H9 (cell line): Measurements from ENCODE around the gene NID1. TPM values are rescaled to one million over a fixed set of nuclear protein-coding genes. Genes with fewer than 3 reads are reported as not detected.

Experiments used
- DNase-seq: peaks from one replicate; pipeline ENCODE4 v3.0.0-alpha.2; 2017
- H2AFZ ChIP-seq: one replicate; pipeline ENCODE4 v1.6.1; 2013; ENCODE audit warnings: mild to moderate bottlenecking, low read length, control low read depth, moderate library complexity
- H2AK5ac ChIP-seq: 2 replicates; pipeline ENCODE4 v1.6.1; 2013; ENCODE audit warnings: low read length, control low read depth, mixed read lengths; ENCODE audit not compliant: insufficient read length
- H2BK120ac ChIP-seq: one replicate; pipeline ENCODE4 v1.6.1; 2013; ENCODE audit warnings: low read depth, mild to moderate bottlenecking, low read length, control low read depth, inconsistent platforms; ENCODE audit not compliant: poor library complexity, severe bottlenecking
- H2BK12ac ChIP-seq: 2 replicates; pipeline ENCODE4 v1.6.1; 2013; ENCODE audit warnings: low read length, control low read depth, mixed read lengths, low read depth; ENCODE audit not compliant: insufficient read length
- H2BK15ac ChIP-seq: 2 replicates; pipeline ENCODE4 v1.6.1; 2013; ENCODE audit warnings: low read depth, low read length, control low read depth
- H2BK20ac ChIP-seq: one replicate; pipeline ENCODE4 v1.6.1; 2013; ENCODE audit warnings: low read depth, mild to moderate bottlenecking, low read length, control low read depth, inconsistent platforms; ENCODE audit not compliant: poor library complexity, severe bottlenecking
- H2BK5ac ChIP-seq: 2 replicates; pipeline ENCODE4 v1.6.1; 2013; ENCODE audit warnings: low read length, control low read depth, mixed read lengths; ENCODE audit not compliant: insufficient read length
- H3K14ac ChIP-seq: 2 replicates; pipeline ENCODE4 v1.6.1; 2013; ENCODE audit warnings: low read length, control low read depth; ENCODE audit not compliant: insufficient read depth
- H3K18ac ChIP-seq: 2 replicates; pipeline ENCODE4 v1.6.1; 2013; ENCODE audit warnings: low read depth, mild to moderate bottlenecking, mixed read lengths, low read length, control low read depth; ENCODE audit not compliant: insufficient read length
- H3K23ac ChIP-seq: 2 replicates; pipeline ENCODE4 v1.6.1; 2013; ENCODE audit warnings: low read length, control low read depth, mixed read lengths, low read depth; ENCODE audit not compliant: insufficient read length
- H3K23me2 ChIP-seq: 2 replicates; pipeline ENCODE4 v1.6.1; 2013; ENCODE audit warnings: low read depth, mild to moderate bottlenecking, mixed read lengths, low read length, control low read depth; ENCODE audit not compliant: insufficient read length, poor library complexity, severe bottlenecking
- H3K27ac ChIP-seq: 2 replicates; pipeline ENCODE4 v1.5.1; 2013; ENCODE audit warnings: low read length, control low read depth, mixed read lengths, low read depth; ENCODE audit not compliant: insufficient read length
- H3K27me3 ChIP-seq: 2 replicates; pipeline ENCODE4 v1.6.1; 2013; ENCODE audit warnings: low read length, control low read depth, inconsistent platforms; ENCODE audit not compliant: insufficient read depth
- H3K4ac ChIP-seq: 2 replicates; pipeline ENCODE4 v1.6.1; 2013; ENCODE audit warnings: low read depth, mild to moderate bottlenecking, control low read depth, inconsistent platforms, low read length, moderate library complexity
- H3K4me1 ChIP-seq: 2 replicates; pipeline ENCODE4 v1.6.1; 2013; ENCODE audit warnings: low read length, control low read depth, inconsistent platforms; ENCODE audit not compliant: insufficient read depth
- H3K4me2 ChIP-seq: 2 replicates; pipeline ENCODE4 v1.6.1; 2013; ENCODE audit warnings: low read length, control low read depth, mixed read lengths; ENCODE audit not compliant: insufficient read length, insufficient read depth
- H3K56ac ChIP-seq: 2 replicates; pipeline ENCODE4 v1.6.1; 2013; ENCODE audit warnings: low read depth, mild to moderate bottlenecking, mixed read lengths, low read length, control low read depth; ENCODE audit not compliant: insufficient read length
- H3K79me1 ChIP-seq: 2 replicates; pipeline ENCODE4 v1.6.1; 2013; ENCODE audit warnings: low read depth, mild to moderate bottlenecking, moderate library complexity, low read length, control low read depth, inconsistent platforms; ENCODE audit not compliant: insufficient read depth, poor library complexity, severe bottlenecking
- H3K79me2 ChIP-seq: 2 replicates; pipeline ENCODE4 v1.6.1; 2013; ENCODE audit warnings: low read length, control low read depth, inconsistent platforms; ENCODE audit not compliant: insufficient read depth
- H3K9ac ChIP-seq: 2 replicates; pipeline ENCODE4 v1.6.1; 2013; ENCODE audit warnings: low read length, control low read depth, mixed read lengths; ENCODE audit not compliant: insufficient read length; ENCODE audit errors: extremely low read depth
- H3K9me3 ChIP-seq: one replicate; pipeline ENCODE4 v1.6.1; 2013; ENCODE audit warnings: low read depth, low read length, inconsistent platforms; ENCODE audit not compliant: control insufficient read depth
- H3T11ph ChIP-seq: one replicate; pipeline ENCODE4 v1.6.1; 2013; ENCODE audit warnings: mild to moderate bottlenecking, low read length, control low read depth, inconsistent platforms
- H4K20me1 ChIP-seq: one replicate; pipeline ENCODE4 v1.6.1; 2013; ENCODE audit not compliant: control insufficient read depth, insufficient read length, insufficient read depth
- H4K5ac ChIP-seq: 2 replicates; pipeline ENCODE4 v1.6.1; 2013; ENCODE audit warnings: low read depth, mild to moderate bottlenecking, mixed read lengths, low read length, control low read depth; ENCODE audit not compliant: insufficient read length
- H4K8ac ChIP-seq: replicated peaks from 2 replicates; pipeline ENCODE4 v1.6.1; 2013; ENCODE audit warnings: low read length, control low read depth, mixed read lengths, low read depth; ENCODE audit not compliant: insufficient read length
- H4K91ac ChIP-seq: 2 replicates; pipeline ENCODE4 v1.6.1; 2013; ENCODE audit warnings: low read depth, mild to moderate bottlenecking, moderate library complexity, mixed read lengths, low read length, control low read depth; ENCODE audit not compliant: insufficient read length
- H3K27ac Mint-ChIP-seq, 3 experiments: 2 replicates in 2 of 3; 3 replicates in 1 of 3; pipeline ENCODE4 v1.8.0; 2020 to 2021; ENCODE audit warnings: mixed read lengths in 3 of 3, mild to moderate bottlenecking in 1 of 3, moderate library complexity in 1 of 3
- H3K27me3 Mint-ChIP-seq: 2 replicates; pipeline ENCODE4 v1.8.0; 2021; ENCODE audit warnings: low read depth, mild to moderate bottlenecking, moderate library complexity, mixed read lengths
- H3K36me3 Mint-ChIP-seq, 3 experiments: 2 replicates in 2 of 3; 3 replicates in 1 of 3; pipeline ENCODE4 v1.8.0; 2020 to 2021; ENCODE audit warnings: low read depth in 3 of 3, mixed read lengths in 3 of 3; ENCODE audit not compliant: insufficient read depth in 1 of 3
- H3K4me1 Mint-ChIP-seq, 2 experiments: 2 replicates each; pipeline ENCODE4 v1.8.0; 2020; ENCODE audit warnings: mixed read lengths in 2 of 2
- H3K4me3 Mint-ChIP-seq, 2 experiments: 2 replicates in 1 of 2; 3 replicates in 1 of 2; pipeline ENCODE4 v1.8.0; 2020 to 2021; ENCODE audit warnings: mild to moderate bottlenecking in 2 of 2, mixed read lengths in 2 of 2, moderate library complexity in 1 of 2
- H3K9me3 Mint-ChIP-seq, 2 experiments: 2 replicates in 1 of 2; 3 replicates in 1 of 2; pipeline ENCODE4 v1.8.0; 2020; ENCODE audit warnings: mild to moderate bottlenecking in 2 of 2, mixed read lengths in 2 of 2, moderate library complexity in 1 of 2
- WGBS: extraction: QIAGEN DNeasy Blood & Tissue Kit; methylation state at CpG from one replicate; pipeline ENCODE4 v1.1.7; 2013; ENCODE audit warnings: missing lambda C conversion rate, low lambda C conversion rate, mixed read lengths; ENCODE audit not compliant: insufficient read length; ENCODE audit errors: extremely low coverage; 5-methylcytosine and 5-hydroxymethylcytosine counted together
- total RNA-seq: library from RNA; stranded (reverse); gene quantifications from 2 replicates; pipeline ENCODE4 v1.2.1, GENCODE V29; 2021
- TF ChIP-seq, protein P1 (sequence below): fragments of 200-600 bp; sonication (generic); conservative IDR thresholded peaks from 3 replicates; pipeline ENCODE4 v1.8.0; 2021; ENCODE audit warnings: antibody characterized with exemption, mild to moderate bottlenecking

The NID1 gene
- total RNA-seq, 1 experiment from 2014 or later: 28.5 TPM

DNA sequence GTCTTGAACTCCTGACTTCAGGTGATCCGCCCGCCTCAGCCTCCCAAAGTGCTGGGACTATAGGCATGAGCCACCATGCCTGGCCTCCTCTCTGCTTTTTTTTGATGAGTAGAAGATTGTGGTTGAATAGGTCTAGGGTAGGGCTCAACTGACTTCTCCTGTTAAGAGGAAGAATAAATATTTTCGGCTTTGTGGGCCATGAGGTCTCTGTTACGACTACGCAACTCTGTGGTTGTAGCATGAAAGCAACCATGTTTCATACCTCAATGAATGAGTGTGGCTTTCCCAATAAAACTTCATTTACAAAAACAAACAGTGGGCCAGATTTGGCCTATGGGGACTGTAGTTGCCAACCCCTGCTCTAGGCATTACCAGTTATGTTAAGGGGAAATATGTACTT is 67.8 kb downstream of the NID1 start:
- no peak overlapping the region for H2BK20ac ChIP-seq
- H2AK5ac ChIP-seq: no peak overlapping the region
- H3K27ac ChIP-seq: no peak overlapping the region
- TF ChIP-seq, protein P1, sequence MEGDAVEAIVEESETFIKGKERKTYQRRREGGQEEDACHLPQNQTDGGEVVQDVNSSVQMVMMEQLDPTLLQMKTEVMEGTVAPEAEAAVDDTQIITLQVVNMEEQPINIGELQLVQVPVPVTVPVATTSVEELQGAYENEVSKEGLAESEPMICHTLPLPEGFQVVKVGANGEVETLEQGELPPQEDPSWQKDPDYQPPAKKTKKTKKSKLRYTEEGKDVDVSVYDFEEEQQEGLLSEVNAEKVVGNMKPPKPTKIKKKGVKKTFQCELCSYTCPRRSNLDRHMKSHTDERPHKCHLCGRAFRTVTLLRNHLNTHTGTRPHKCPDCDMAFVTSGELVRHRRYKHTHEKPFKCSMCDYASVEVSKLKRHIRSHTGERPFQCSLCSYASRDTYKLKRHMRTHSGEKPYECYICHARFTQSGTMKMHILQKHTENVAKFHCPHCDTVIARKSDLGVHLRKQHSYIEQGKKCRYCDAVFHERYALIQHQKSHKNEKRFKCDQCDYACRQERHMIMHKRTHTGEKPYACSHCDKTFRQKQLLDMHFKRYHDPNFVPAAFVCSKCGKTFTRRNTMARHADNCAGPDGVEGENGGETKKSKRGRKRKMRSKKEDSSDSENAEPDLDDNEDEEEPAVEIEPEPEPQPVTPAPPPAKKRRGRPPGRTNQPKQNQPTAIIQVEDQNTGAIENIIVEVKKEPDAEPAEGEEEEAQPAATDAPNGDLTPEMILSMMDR: no peak
- H2BK5ac ChIP-seq: no peak overlapping the region
- no peak overlapping the region for H3K4me3 Mint-ChIP-seq
- H3K14ac ChIP-seq: no peak overlapping the region
- H3K9me3 ChIP-seq: no peaks in the 10 kb centered on the region
- H2BK12ac ChIP-seq: no peak overlapping the region
- H3K4me1 Mint-ChIP-seq: peaks cover 20 to 22% of the 10 kb centered on the region in 2 experiments
- no peaks in the 10 kb centered on the region for H3K27me3 ChIP-seq
- no peaks in the 10 kb centered on the region for H3K27me3 Mint-ChIP-seq
- no peaks in the 10 kb centered on the region for H3K79me2 ChIP-seq
- no peak overlapping the region for H3K18ac ChIP-seq
- H3K23ac ChIP-seq: no peak overlapping the region
- H2BK120ac ChIP-seq: no peak overlapping the region
- no peaks in the 10 kb centered on the region for H3K79me1 ChIP-seq
- H4K20me1 ChIP-seq: no peaks in the 10 kb centered on the region
- H2BK15ac ChIP-seq: no peak overlapping the region
- H3T11ph ChIP-seq: no peak overlapping the region
- no peak overlapping the region for H4K5ac ChIP-seq
- no peaks in the 10 kb centered on the region for H3K23me2 ChIP-seq
- no peak overlapping the region for H3K9ac ChIP-seq
- H3K4me2 ChIP-seq: no peak overlapping the region
- no peaks in the 10 kb centered on the region; the same call in 1 of the 2 replicates for H3K4me1 ChIP-seq
- no peak overlapping the region for H3K27ac Mint-ChIP-seq
- WGBS: no CpG with 5 or more reads among the region's 5 CpGs
- no peak overlapping the region for H3K56ac ChIP-seq
- no peak for DNase-seq
- H3K4ac ChIP-seq: no peak overlapping the region
- H4K91ac ChIP-seq: no peak overlapping the region
- no peaks in the 10 kb centered on the region for H3K9me3 Mint-ChIP-seq
- no peak overlapping the region for H4K8ac ChIP-seq
- H3K36me3 Mint-ChIP-seq: peaks cover 0 to 5% (median 0%) of the 10 kb centered on the region in 3 experiments; a peak in 2 of 7 replicates
- no peak overlapping the region for H2AFZ ChIP-seq
